Thyroid gland (tissue), 4 donors: ENCODE data around the gene AKNAD1.

ENCODE experiments used
- CTCF ChIP-seq, 6 experiments: fragments of 200-600 bp in 3 of 6; fragments of 450-650 bp in 3 of 6; sonication (generic) in 3 of 6; IDR thresholded peaks; one replicate each; pipeline ENCODE4 v1.5.1; 2016 to 2019; ENCODE audit warnings: antibody characterized with exemption in 6 of 6, mild to moderate bottlenecking in 2 of 6, inconsistent platforms in 1 of 6, moderate library complexity in 1 of 6
- POLR2A ChIP-seq, 2 donors: fragments of 450-650 bp; IDR thresholded peaks; one replicate each; pipeline ENCODE4 v1.6.1; 2017; ENCODE audit warnings: antibody characterized with exemption in 2 of 2, mild to moderate bottlenecking in 2 of 2, moderate library complexity in 1 of 2

- TF ChIP-seq POLR2A (IDR thresholded peaks at IDR 0.05) (no peak), CTCF (IDR thresholded peaks at IDR 0.05) (no peak)
These were observed 35.7 kb upstream of the AKNAD1 start for GRCh38 chr1:108892356-108893140.
